ENCODE results near the gene PDCD4.
"Not testable (repeated sequence)": the region's sequence is repeated elsewhere in the genome, so short reads cannot be mapped to it uniquely, and the experiment has no call there.

Gene PDCD4

GRCh38 chr10:110861930-110862649 is 9.6 kb upstream of the PDCD4 start:
- no peak for DNase-seq

DNA sequence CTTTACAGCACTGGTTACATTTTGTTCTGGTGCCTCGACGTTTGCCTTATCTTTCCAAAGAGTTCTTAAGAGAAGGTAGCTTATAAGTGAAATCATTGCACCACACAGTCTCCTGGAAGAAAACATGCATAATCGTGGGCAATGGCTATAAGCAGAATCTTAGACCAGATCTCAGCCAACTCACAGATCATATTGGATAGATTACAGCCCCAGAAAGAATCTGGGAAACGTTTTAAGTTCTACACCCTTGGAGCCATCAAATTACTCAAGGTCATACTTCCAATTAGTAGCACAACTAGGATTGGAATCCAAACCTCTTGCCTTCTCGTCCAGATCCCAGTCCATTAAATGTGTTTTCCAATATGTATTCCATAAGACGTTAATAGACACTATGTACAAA is 8.8 kb upstream of the PDCD4 start:
- no peak for DNase-seq

- DNase-seq: no peak
Measured at GRCh38 chr10:110863361-110863760, 8.4 kb upstream of the PDCD4 start.

DNA sequence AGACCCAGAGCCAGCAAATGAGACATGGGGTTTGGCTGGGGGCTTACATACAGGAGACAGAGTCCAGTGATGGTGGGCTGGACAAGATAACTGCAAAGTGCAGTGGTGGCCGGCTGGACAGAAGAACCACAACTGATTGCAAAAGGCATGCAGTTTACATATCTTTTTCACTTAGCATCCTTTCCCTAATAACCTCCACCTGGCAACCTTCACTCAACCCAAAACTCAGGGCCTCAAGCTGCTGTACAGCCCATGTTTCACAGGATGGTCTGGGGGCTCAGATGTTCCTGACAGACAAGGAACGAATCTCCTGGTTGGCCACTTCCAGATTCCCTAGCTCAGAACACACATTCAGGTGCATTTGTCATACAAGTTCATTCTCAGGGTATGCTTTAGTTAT is 7.8 kb upstream of the PDCD4 start:
- no peak for DNase-seq

GRCh38 chr10:110864662-110865140 is 7.0 kb upstream of the PDCD4 start:
- DNase-seq: peak; percentile 50

- DNase-seq: no peak
Measured at GRCh38 chr10:110865186-110865808, 6.4 kb upstream of the PDCD4 start.

GRCh38 chr10:110865809-110866482 is 5.8 kb upstream of the PDCD4 start:
- DNase-seq: no peak

GRCh38 chr10:110867011-110867806 is 4.5 kb upstream of the PDCD4 start:
- not testable (repeated sequence) for DNase-seq

GRCh38 chr10:110867807-110868465 is 3.8 kb upstream of the PDCD4 start:
- no peak for DNase-seq

DNA sequence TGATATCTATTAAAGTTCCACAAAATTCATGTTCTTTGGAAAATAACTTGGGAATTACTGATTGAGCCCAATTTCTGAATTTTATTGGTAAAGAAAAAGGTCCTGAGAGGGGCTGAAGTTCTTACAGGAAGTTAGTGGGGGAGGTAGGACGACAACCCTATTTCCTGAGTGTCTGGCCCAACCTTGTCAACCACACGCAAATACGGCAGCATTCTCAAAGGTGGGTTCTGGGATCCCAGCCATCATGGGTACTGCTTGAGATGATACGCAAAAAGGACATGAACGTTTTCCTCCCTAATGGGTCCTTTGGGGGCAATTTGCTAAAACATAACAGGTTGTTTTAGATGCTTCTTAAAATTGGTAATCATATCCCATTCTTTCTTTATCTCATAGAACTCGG is 2.7 kb upstream of the PDCD4 start:
- peak; percentile 54 for DNase-seq

- DNase-seq: no peak
Measured at GRCh38 chr10:110870823-110871297, 868 bp upstream of the PDCD4 start.

DNA sequence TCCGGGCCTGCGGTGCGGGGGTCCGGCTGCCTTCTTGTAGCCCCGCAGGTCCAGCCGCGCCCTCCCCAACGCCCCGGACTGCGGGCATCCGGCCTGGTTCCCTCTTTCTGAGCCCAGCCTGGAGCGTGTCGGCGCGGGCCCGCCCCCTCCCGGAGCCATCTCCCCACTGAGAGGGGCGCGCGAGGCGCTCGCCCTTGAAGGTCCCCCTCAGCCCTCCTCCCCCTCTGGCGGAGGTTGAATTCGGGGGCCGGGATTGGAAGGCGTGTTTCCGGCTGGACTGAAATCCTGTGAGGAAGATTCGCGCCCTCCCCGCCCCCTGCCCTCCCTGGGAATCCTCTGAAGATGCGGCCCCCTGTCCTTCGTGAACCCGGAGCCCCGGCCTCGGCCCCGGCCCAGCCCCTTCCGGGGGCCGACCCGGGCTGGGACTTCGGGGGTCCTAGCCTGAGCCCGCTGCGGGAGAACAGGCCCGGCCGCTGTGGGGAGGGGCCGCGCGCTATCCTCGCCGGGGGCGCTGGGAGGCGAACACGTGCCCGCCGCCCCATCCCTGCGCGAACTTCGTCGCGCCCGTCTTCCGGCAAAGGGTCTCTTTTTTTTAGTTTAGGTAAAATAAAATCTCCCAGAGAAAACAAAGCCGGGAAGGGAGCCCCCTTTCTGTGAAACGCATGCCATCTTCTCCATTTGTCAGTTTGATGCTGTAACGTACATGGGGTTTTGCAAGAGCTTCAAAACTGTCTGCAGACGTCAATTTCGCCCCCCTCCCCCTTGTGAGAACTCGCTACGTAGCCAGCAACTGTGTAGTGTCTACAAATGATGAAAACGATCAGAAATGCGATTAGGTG is 636 bp downstream of the PDCD4 start:
- peak; percentile 88 for DNase-seq

GRCh38 chr10:110872984-110873923 is 1.5 kb downstream of the PDCD4 start:
- no peak for DNase-seq

DNA sequence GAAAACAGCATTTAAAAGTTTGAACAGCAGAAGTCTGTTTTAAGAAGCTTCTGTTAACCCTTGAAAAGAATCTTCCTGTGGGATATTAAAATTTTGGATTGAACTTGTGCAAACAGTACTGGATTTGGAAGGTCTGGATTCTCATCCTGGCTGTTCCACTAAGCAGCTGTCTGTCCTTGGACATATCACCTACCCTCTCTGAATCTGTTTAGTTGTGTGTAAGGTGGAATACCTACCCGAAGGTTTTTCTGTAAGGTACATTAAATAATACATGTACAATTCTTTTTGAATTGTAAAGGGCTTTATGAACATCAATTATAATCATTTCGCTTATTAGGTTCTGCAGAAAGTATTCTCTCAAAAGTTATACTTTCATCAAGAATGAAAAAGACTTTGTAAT is 2.2 kb downstream of the PDCD4 start:
- DNase-seq: no peak

- no peak for DNase-seq
Measured at GRCh38 chr10:110876000-110876399, 4.3 kb downstream of the PDCD4 start.

DNA sequence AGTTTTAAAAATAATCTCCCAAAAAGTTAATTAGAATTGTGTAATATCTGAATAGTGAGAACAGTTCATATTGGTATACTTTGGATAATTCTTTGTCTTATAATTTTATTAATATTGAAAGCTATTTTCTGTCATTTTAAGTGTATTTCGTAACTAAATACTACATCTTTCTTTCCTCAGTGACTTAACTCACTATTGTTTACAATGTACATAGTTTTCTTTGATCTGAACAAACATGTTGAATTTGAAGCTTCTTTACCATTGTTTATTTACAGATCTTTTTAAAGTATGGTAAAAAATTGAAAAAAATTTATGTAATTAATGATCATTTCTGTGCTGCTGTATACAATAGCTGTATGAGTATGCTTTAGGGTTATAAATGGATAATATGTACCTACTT is 5.1 kb downstream of the PDCD4 start:
- DNase-seq: no peak

GRCh38 chr10:110880012-110880411 is 8.3 kb downstream of the PDCD4 start:
- DNase-seq: no peak

- DNase-seq: no peak
Measured at GRCh38 chr10:110881247-110881646, 9.5 kb downstream of the PDCD4 start.

DNA sequence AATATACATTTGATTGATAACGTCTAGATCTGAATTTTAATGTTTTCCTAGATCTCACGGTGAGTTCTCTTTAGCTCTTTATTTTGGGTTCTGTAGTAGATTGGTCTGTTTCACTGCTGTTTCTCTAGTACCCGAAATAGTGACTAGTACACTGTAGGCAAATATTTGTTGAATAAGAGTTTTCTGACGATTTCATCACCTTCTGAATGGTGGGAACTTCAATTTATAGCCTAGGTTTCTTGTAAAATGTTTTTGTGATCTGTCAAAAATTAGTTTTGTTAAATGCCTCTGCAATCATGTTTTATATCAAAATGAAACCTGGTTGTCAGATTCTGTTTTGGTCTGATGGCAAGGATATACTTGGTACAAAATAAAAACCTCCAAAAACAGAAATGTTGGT is 10.2 kb downstream of the PDCD4 start:
- no peak for DNase-seq

DNA sequence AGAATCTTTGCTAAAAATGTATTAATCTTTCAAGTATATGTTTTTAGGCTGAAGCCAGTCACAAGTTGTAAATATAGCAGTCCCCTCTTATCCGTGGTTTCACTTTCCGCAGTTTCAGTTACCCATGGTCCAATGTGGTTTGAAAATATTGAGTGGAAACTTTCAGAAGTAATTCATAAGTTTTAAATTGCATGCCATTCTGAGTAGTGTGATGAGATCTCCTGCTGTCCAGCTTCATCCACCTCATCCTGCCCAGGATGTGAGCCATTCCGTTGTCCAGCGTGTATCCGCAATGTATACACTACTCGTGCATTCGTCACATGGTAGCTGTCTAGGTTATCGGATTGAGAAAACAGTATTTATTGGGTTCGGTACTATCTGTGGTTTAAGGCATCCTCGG is 12.2 kb downstream of the PDCD4 start:
- DNase-seq: no peak
